ENCODE data around the gene FNBP1.

DNA sequence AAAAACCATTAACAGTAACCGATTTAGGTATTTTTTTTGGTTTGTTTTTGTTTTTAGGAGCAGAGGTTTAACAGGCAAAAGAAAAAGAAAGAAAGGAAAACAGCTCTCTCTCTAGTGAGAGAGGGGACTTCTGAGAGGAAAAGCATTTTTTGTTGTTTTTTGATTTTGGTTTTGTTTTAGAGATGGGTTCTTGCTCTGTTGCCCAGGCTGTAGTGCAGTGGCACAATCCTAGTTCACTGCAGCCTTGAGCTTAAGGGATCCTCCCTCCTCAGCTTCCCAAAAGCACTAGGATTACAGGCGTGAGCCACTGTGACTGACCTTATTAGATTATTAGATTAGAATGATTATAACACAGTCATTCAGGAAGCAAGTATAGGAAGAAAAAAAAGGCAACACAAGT, 197.6 kb downstream of the FNBP1 start:
- no peak for TF ChIP-seq ZNF133 (tag by site-specific recombination; IDR thresholded peaks at IDR 0.05)
- TF ChIP-seq, protein P1, sequence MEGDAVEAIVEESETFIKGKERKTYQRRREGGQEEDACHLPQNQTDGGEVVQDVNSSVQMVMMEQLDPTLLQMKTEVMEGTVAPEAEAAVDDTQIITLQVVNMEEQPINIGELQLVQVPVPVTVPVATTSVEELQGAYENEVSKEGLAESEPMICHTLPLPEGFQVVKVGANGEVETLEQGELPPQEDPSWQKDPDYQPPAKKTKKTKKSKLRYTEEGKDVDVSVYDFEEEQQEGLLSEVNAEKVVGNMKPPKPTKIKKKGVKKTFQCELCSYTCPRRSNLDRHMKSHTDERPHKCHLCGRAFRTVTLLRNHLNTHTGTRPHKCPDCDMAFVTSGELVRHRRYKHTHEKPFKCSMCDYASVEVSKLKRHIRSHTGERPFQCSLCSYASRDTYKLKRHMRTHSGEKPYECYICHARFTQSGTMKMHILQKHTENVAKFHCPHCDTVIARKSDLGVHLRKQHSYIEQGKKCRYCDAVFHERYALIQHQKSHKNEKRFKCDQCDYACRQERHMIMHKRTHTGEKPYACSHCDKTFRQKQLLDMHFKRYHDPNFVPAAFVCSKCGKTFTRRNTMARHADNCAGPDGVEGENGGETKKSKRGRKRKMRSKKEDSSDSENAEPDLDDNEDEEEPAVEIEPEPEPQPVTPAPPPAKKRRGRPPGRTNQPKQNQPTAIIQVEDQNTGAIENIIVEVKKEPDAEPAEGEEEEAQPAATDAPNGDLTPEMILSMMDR (tag by site-specific recombination; IDR thresholded peaks at IDR 0.05): no peak
- TF ChIP-seq ZNF140 (tag by site-specific recombination; IDR thresholded peaks at IDR 0.05): no peak
- no peak for TF ChIP-seq SETDB1 (IDR thresholded peaks at IDR 0.05; ENCODE audit: insufficient read length, low read length)
- TF ChIP-seq ZNF701 (tag by site-specific recombination; IDR thresholded peaks at IDR 0.05): no peak
- no peak for TF ChIP-seq ATF2 (tag by site-specific recombination; IDR thresholded peaks at IDR 0.05; ENCODE audit: low read depth)
- TF ChIP-seq ZNF768 (tag by site-specific recombination; IDR thresholded peaks at IDR 0.05): no peak
- TF ChIP-seq ZNF114 (tag by site-specific recombination; IDR thresholded peaks at IDR 0.05): no peak
- TF ChIP-seq REPIN1 (tag by site-specific recombination; IDR thresholded peaks at IDR 0.05; ENCODE audit: low read depth): no peak
- no peak for TF ChIP-seq ZBTB49 (tag by site-specific recombination; IDR thresholded peaks at IDR 0.05; ENCODE audit: low read depth)
- TF ChIP-seq ZNF223 (tag by site-specific recombination; IDR thresholded peaks at IDR 0.05): no peak
- TF ChIP-seq ELK4 (IDR thresholded peaks at IDR 0.05; ENCODE audit: borderline replicate concordance, low read depth, low read length): no peak
- TF ChIP-seq SCRT1 (tag by site-specific recombination; IDR thresholded peaks at IDR 0.05; ENCODE audit: borderline replicate concordance): no peak
